ENCODE data around the gene RNF224. TPM values are rescaled to one million over a fixed set of nuclear protein-coding genes. Genes with fewer than 3 reads are reported as not detected.

Gene RNF224
- total and polyA plus RNA-seq, 2 of the 13 experiments (the other 11 are each of a cell fraction or from before 2014, with no cell fraction given), result 0.09 TPM; not detected in 1

DNA sequence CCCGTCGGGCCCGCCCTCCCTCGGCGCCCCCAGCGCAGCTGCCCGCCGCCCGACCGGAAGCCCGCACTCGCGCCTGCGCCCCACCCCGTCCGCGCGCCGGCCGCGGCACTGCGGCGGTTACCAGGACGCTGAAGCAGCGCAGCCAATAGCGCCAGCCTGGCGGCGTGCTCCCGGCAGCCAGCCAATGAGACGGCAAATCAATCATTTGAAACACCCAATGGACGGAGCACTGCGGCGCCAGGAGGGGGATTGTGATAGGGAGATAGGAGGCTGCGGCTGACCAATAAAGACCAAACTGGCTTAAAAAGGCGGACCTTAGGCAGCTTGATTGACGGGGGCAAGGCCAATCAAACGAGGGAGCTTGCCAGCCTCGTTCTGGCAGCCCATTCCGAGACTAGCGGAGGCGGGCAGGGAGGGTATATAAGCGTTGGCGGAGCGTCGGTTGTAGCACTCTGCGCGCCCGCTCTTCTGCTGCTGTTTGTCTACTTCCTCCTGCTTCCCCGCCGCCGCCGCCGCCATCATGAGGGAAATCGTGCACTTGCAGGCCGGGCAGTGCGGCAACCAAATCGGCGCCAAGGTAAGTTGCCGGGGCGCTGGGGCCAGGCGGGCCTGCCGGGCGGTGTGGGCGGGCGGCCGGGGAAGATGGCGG is 13.7 kb downstream of the RNF224 start, which contains the start of gene TUBB4B (continued):
- TF ChIP-seq, protein P1, sequence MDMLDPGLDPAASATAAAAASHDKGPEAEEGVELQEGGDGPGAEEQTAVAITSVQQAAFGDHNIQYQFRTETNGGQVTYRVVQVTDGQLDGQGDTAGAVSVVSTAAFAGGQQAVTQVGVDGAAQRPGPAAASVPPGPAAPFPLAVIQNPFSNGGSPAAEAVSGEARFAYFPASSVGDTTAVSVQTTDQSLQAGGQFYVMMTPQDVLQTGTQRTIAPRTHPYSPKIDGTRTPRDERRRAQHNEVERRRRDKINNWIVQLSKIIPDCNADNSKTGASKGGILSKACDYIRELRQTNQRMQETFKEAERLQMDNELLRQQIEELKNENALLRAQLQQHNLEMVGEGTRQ (IDR thresholded peaks at IDR 0.05; ENCODE audit: low read depth, low read length), result no peak
- TF ChIP-seq, protein P1 (CRISPR knock-in tag; IDR thresholded peaks at IDR 0.05; ENCODE audit: borderline replicate concordance), result no peak
- TF ChIP-seq, protein P2, sequence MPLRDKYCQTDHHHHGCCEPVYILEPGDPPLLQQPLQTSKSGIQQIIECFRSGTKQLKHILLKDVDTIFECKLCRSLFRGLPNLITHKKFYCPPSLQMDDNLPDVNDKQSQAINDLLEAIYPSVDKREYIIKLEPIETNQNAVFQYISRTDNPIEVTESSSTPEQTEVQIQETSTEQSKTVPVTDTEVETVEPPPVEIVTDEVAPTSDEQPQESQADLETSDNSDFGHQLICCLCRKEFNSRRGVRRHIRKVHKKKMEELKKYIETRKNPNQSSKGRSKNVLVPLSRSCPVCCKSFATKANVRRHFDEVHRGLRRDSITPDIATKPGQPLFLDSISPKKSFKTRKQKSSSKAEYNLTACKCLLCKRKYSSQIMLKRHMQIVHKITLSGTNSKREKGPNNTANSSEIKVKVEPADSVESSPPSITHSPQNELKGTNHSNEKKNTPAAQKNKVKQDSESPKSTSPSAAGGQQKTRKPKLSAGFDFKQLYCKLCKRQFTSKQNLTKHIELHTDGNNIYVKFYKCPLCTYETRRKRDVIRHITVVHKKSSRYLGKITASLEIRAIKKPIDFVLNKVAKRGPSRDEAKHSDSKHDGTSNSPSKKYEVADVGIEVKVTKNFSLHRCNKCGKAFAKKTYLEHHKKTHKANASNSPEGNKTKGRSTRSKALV (CRISPR knock-in tag; IDR thresholded peaks at IDR 0.05), result no peak
- TF ChIP-seq, protein P3, sequence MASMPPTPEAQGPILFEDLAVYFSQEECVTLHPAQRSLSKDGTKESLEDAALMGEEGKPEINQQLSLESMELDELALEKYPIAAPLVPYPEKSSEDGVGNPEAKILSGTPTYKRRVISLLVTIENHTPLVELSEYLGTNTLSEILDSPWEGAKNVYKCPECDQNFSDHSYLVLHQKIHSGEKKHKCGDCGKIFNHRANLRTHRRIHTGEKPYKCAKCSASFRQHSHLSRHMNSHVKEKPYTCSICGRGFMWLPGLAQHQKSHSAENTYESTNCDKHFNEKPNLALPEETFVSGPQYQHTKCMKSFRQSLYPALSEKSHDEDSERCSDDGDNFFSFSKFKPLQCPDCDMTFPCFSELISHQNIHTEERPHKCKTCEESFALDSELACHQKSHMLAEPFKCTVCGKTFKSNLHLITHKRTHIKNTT (CRISPR knock-in tag; IDR thresholded peaks at IDR 0.05), result no peak
- TF ChIP-seq SUZ12 (IDR thresholded peaks at IDR 0.05; ENCODE audit: low read depth, low read length) (no peak), ZNF678 (CRISPR knock-in tag; IDR thresholded peaks at IDR 0.05) (no peak), ZSCAN12 (CRISPR knock-in tag; IDR thresholded peaks at IDR 0.05) (no peak)
- TF ChIP-seq, protein P4, sequence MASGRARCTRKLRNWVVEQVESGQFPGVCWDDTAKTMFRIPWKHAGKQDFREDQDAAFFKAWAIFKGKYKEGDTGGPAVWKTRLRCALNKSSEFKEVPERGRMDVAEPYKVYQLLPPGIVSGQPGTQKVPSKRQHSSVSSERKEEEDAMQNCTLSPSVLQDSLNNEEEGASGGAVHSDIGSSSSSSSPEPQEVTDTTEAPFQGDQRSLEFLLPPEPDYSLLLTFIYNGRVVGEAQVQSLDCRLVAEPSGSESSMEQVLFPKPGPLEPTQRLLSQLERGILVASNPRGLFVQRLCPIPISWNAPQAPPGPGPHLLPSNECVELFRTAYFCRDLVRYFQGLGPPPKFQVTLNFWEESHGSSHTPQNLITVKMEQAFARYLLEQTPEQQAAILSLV (CRISPR knock-in tag; IDR thresholded peaks at IDR 0.05; ENCODE audit: borderline replicate concordance), result no peak
- TF ChIP-seq, protein P5, sequence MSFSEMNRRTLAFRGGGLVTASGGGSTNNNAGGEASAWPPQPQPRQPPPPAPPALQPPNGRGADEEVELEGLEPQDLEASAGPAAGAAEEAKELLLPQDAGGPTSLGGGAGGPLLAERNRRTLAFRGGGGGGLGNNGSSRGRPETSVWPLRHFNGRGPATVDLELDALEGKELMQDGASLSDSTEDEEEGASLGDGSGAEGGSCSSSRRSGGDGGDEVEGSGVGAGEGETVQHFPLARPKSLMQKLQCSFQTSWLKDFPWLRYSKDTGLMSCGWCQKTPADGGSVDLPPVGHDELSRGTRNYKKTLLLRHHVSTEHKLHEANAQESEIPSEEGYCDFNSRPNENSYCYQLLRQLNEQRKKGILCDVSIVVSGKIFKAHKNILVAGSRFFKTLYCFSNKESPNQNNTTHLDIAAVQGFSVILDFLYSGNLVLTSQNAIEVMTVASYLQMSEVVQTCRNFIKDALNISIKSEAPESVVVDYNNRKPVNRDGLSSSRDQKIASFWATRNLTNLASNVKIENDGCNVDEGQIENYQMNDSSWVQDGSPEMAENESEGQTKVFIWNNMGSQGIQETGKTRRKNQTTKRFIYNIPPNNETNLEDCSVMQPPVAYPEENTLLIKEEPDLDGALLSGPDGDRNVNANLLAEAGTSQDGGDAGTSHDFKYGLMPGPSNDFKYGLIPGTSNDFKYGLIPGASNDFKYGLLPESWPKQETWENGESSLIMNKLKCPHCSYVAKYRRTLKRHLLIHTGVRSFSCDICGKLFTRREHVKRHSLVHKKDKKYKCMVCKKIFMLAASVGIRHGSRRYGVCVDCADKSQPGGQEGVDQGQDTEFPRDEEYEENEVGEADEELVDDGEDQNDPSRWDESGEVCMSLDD (CRISPR knock-in tag; IDR thresholded peaks at IDR 0.05; ENCODE audit: borderline replicate concordance), result no peak
- TF ChIP-seq, protein P6, sequence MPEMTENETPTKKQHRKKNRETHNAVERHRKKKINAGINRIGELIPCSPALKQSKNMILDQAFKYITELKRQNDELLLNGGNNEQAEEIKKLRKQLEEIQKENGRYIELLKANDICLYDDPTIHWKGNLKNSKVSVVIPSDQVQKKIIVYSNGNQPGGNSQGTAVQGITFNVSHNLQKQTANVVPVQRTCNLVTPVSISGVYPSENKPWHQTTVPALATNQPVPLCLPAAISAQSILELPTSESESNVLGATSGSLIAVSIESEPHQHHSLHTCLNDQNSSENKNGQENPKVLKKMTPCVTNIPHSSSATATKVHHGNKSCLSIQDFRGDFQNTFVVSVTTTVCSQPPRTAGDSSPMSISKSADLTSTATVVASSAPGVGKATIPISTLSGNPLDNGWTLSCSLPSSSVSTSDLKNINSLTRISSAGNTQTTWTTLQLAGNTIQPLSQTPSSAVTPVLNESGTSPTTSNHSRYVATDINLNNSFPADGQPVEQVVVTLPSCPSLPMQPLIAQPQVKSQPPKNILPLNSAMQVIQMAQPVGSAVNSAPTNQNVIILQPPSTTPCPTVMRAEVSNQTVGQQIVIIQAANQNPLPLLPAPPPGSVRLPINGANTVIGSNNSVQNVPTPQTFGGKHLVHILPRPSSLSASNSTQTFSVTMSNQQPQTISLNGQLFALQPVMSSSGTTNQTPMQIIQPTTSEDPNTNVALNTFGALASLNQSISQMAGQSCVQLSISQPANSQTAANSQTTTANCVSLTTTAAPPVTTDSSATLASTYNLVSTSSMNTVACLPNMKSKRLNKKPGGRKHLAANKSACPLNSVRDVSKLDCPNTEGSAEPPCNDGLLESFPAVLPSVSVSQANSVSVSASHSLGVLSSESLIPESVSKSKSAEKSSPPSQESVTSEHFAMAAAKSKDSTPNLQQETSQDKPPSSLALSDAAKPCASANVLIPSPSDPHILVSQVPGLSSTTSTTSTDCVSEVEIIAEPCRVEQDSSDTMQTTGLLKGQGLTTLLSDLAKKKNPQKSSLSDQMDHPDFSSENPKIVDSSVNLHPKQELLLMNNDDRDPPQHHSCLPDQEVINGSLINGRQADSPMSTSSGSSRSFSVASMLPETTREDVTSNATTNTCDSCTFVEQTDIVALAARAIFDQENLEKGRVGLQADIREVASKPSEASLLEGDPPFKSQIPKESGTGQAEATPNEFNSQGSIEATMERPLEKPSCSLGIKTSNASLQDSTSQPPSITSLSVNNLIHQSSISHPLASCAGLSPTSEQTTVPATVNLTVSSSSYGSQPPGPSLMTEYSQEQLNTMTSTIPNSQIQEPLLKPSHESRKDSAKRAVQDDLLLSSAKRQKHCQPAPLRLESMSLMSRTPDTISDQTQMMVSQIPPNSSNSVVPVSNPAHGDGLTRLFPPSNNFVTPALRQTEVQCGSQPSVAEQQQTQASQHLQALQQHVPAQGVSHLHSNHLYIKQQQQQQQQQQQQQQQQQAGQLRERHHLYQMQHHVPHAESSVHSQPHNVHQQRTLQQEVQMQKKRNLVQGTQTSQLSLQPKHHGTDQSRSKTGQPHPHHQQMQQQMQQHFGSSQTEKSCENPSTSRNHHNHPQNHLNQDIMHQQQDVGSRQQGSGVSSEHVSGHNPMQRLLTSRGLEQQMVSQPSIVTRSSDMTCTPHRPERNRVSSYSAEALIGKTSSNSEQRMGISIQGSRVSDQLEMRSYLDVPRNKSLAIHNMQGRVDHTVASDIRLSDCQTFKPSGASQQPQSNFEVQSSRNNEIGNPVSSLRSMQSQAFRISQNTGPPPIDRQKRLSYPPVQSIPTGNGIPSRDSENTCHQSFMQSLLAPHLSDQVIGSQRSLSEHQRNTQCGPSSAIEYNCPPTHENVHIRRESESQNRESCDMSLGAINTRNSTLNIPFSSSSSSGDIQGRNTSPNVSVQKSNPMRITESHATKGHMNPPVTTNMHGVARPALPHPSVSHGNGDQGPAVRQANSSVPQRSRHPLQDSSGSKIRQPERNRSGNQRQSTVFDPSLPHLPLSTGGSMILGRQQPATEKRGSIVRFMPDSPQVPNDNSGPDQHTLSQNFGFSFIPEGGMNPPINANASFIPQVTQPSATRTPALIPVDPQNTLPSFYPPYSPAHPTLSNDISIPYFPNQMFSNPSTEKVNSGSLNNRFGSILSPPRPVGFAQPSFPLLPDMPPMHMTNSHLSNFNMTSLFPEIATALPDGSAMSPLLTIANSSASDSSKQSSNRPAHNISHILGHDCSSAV (CRISPR knock-in tag; IDR thresholded peaks at IDR 0.05; ENCODE audit: borderline replicate concordance), result no peak
